Muscle of leg (tissue), 11 donors: ENCODE data around the gene IGFBP1. TPM values are rescaled to one million over a fixed set of nuclear protein-coding genes. Genes with fewer than 3 reads are reported as not detected.

ENCODE experiments used
- DNase-seq: peaks from one replicate; pipeline ENCODE4 v3.0.0; 2013
- H3K27ac ChIP-seq: one replicate; pipeline ENCODE4 v1.5.1; 2013; ENCODE audit warnings: mild to moderate bottlenecking, low read length, control low read depth
- H3K27me3 ChIP-seq: one replicate; pipeline ENCODE4 v1.6.1; 2013; ENCODE audit warnings: low read length; ENCODE audit not compliant: control insufficient read depth, insufficient read depth
- H3K36me3 ChIP-seq: one replicate; pipeline ENCODE4 v1.6.1; 2013; ENCODE audit warnings: low read length; ENCODE audit not compliant: control insufficient read depth, insufficient read depth
- H3K4me1 ChIP-seq: one replicate; pipeline ENCODE4 v1.6.1; 2013; ENCODE audit warnings: low read length; ENCODE audit not compliant: control insufficient read depth, insufficient read depth
- H3K4me3 ChIP-seq: one replicate; pipeline ENCODE4 v1.5.1; 2013; ENCODE audit warnings: low read length, control low read depth
- H3K9me3 ChIP-seq: replicated peaks from 2 replicates; pipeline ENCODE4 v1.6.1; 2013; ENCODE audit warnings: low read depth, low read length; ENCODE audit not compliant: control insufficient read depth
- WGBS: methylation state at CpG from one replicate; pipeline ENCODE4 v1.1.5; 2013; ENCODE audit warnings: missing lambda C conversion rate; ENCODE audit not compliant: insufficient coverage; 5-methylcytosine and 5-hydroxymethylcytosine counted together
- polyA plus RNA-seq, 8 donors: library from polyadenylated mRNA; unstranded; fragments of 120-200 nt; gene quantifications; one replicate each; pipeline versions ENCODE4 v1.2.1 to v1.2.3, GENCODE V29; 2013; ENCODE audit warnings: inconsistent platforms in 1 of 8, low replicate concordance in 1 of 8; ENCODE audit not compliant: insufficient read length in 8 of 8, insufficient read depth in 1 of 8
- total RNA-seq: library from RNA; stranded (reverse); fragments of 120-200 nt; gene quantifications from one replicate; pipeline ENCODE4 v1.2.4, GENCODE V29; 2013

IGFBP1 gene
- total and polyA plus RNA-seq, 9 donors = 0.09 to 1.4 (median 0.23) TPM

- WGBS = 14% methylated on average over 1 of the region's 9 CpGs
- Histone ChIP-seq H3K36me3 (peaks cover 27% of the 10 kb centered on the region), H3K27ac (peak overlapping the region; percentile 79), H3K27me3 (peaks cover 31% of the 10 kb centered on the region), H3K9me3 (no peaks in the 10 kb centered on the region), H3K4me1 (peaks cover 44% of the 10 kb centered on the region), H3K4me3 (peak overlapping the region; percentile 65)
- peak; percentile 81 for DNase-seq
These were observed 31.0 kb downstream of the IGFBP1 start for GRCh38 chr7:45919231-45919784.

GRCh38 chr7:45919993-45920459 lies 31.7 kb downstream of the IGFBP1 start:
- peaks cover 20% of the 10 kb centered on the region for H3K36me3 ChIP-seq
- peaks cover 31% of the 10 kb centered on the region for H3K27me3 ChIP-seq
- peak; percentile 42 for DNase-seq
- H3K27ac ChIP-seq = peak overlapping the region; percentile 79
- peak overlapping the region; percentile 65 for H3K4me3 ChIP-seq
- WGBS = 4% methylated on average over 10 of the region's 19 CpGs
- H3K9me3 ChIP-seq = no peaks in the 10 kb centered on the region
- H3K4me1 ChIP-seq = peaks cover 44% of the 10 kb centered on the region

- Histone ChIP-seq H3K4me1 (peaks cover 44% of the 10 kb centered on the region), H3K4me3 (peak within 1 kb of the TSS; percentile 65), H3K27ac (peak within 1 kb of the TSS; percentile 85), H3K36me3 (peaks cover 14% of the 10 kb centered on the region), H3K27me3 (peaks cover 31% of the 10 kb centered on the region), H3K9me3 (no peaks in the 10 kb centered on the region)
- peak; percentile 89 for DNase-seq
- WGBS = under 1% methylated on average over 110 of the region's 111 CpGs
These were observed 32.5 kb downstream of the IGFBP1 start, which contains the start of gene IGFBP3 for GRCh38 chr7:45920502-45921380. Gene IGFBP3 (minus strand): TSS chr7:45921272. CDS start chr7:45921140, 132 bp downstream.

DNA sequence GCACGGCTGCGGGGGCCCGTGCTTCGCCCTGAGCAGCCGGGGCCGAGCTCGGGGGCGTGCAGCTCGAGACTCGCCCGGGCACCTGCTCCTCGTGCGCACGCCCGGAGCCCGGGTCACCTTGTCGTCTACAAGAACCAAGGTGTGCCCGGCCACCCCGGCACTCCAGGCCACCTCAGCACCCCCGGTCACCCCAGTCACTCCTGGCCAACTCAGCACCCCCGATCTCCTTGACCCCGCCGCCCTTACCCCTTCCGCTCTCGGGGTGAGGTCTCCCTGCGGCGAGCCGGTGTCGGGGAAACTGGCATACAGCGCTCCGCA lies 33.1 kb downstream of the IGFBP1 start:
- H3K9me3 ChIP-seq = no peaks in the 10 kb centered on the region
- H3K4me1 ChIP-seq = peaks cover 44% of the 10 kb centered on the region
- DNase-seq = peak; percentile 49
- H3K27ac ChIP-seq = peak overlapping the region; percentile 85
- peaks cover 8% of the 10 kb centered on the region for H3K36me3 ChIP-seq
- WGBS = under 1% methylated on average over 30 of the region's 31 CpGs
- H3K4me3 ChIP-seq = peak overlapping the region; percentile 48
- H3K27me3 ChIP-seq = peaks cover 31% of the 10 kb centered on the region

- Histone ChIP-seq H3K27ac (peak overlapping the region; percentile 88), H3K36me3 (peaks cover 3% of the 10 kb centered on the region), H3K27me3 (peaks cover 31% of the 10 kb centered on the region), H3K4me1 (peaks cover 44% of the 10 kb centered on the region), H3K4me3 (peak overlapping the region; percentile 48), H3K9me3 (no peaks in the 10 kb centered on the region)
- DNase-seq = peak; percentile 93
- under 1% methylated on average over 21 of the region's 36 CpGs for WGBS
These were observed 33.6 kb downstream of the IGFBP1 start for GRCh38 chr7:45921699-45922519.

- peaks cover 40% of the 10 kb centered on the region for H3K4me1 ChIP-seq
- peak overlapping the region; percentile 29 for H3K4me3 ChIP-seq
- H3K9me3 ChIP-seq = no peaks in the 10 kb centered on the region
- H3K27ac ChIP-seq = peak overlapping the region; percentile 88
- no peak for DNase-seq
- H3K36me3 ChIP-seq = no peaks in the 10 kb centered on the region
- 10% methylated on average over 8 of the region's 11 CpGs for WGBS
- H3K27me3 ChIP-seq = peaks cover 30% of the 10 kb centered on the region
These were observed 34.5 kb downstream of the IGFBP1 start for GRCh38 chr7:45922810-45923209.

DNA sequence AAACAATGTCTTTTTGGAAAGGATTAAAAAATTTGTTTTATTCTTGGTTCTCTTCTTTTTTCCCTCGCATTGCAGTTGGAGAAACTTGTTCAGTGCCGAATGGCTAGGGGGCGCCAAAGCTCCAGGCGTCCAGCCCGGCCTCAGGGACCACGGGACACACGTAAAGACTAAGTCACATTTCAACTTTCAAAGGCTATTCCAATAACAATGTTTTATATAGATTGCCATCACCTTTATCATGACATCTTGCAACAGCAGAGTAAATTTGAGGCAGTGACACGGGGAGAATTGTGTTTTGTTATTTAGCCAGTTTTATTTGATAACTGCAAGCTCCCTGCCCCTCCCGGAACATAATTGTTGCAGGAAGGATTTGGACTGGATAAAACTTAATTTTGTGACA lies 35.0 kb downstream of the IGFBP1 start:
- Histone ChIP-seq H3K27me3 (peaks cover 26% of the 10 kb centered on the region), H3K27ac (peak overlapping the region; percentile 88), H3K4me1 (peaks cover 35% of the 10 kb centered on the region), H3K9me3 (no peaks in the 10 kb centered on the region), H3K36me3 (no peaks in the 10 kb centered on the region), H3K4me3 (no peak overlapping the region)
- peak; percentile 91 for DNase-seq
- 20% methylated on average over 1 of the region's 9 CpGs for WGBS

DNA sequence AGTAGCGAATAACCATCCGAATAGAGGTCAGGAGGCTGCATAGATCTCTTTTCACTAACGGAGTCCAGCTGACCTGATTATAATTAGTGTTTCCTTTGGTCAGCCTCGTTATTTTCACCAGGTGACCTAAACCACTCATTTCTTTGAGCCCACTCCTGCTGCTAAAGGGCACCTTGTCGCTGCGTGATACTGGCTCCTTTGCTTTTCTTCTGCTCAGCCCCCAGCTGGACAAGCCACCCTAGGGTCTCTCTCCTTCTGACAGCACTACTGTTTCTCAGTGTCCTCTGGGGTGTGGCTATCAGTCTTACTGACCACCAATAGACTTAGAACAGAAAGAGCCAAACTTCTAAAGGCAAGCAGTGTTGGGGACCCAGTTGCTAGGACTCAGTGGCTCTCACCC lies 35.5 kb downstream of the IGFBP1 start:
- no peak overlapping the region for H3K4me3 ChIP-seq
- peaks cover 22% of the 10 kb centered on the region for H3K27me3 ChIP-seq
- peaks cover 30% of the 10 kb centered on the region for H3K4me1 ChIP-seq
- no peaks in the 10 kb centered on the region for H3K9me3 ChIP-seq
- no peak overlapping the region for H3K27ac ChIP-seq
- no peak for DNase-seq
- 63% methylated on average over 6 of the region's 6 CpGs for WGBS
- H3K36me3 ChIP-seq = no peaks in the 10 kb centered on the region

- peaks cover 29% of the 10 kb centered on the region for H3K4me1 ChIP-seq
- H3K27ac ChIP-seq = no peak overlapping the region
- peak; percentile 32 for DNase-seq
- no peak overlapping the region for H3K4me3 ChIP-seq
- H3K27me3 ChIP-seq = peaks cover 21% of the 10 kb centered on the region
- H3K9me3 ChIP-seq = no peaks in the 10 kb centered on the region
- no peaks in the 10 kb centered on the region for H3K36me3 ChIP-seq
- WGBS = 77% methylated on average over 3 of the region's 5 CpGs
These were observed 36.0 kb downstream of the IGFBP1 start for GRCh38 chr7:45924283-45924682.

- H3K4me1 ChIP-seq = peaks cover 4% of the 10 kb centered on the region
- no peaks in the 10 kb centered on the region for H3K27me3 ChIP-seq
- no peak overlapping the region for H3K4me3 ChIP-seq
- WGBS = 100% methylated on average over 1 of the region's 3 CpGs
- no peak overlapping the region for H3K27ac ChIP-seq
- no peak for DNase-seq
- no peaks in the 10 kb centered on the region for H3K36me3 ChIP-seq
- no peaks in the 10 kb centered on the region for H3K9me3 ChIP-seq
These were observed 39.4 kb downstream of the IGFBP1 start for GRCh38 chr7:45927721-45928120.
